ENCODE measurements around the gene FAM50B.

FAM50B gene

DNA sequence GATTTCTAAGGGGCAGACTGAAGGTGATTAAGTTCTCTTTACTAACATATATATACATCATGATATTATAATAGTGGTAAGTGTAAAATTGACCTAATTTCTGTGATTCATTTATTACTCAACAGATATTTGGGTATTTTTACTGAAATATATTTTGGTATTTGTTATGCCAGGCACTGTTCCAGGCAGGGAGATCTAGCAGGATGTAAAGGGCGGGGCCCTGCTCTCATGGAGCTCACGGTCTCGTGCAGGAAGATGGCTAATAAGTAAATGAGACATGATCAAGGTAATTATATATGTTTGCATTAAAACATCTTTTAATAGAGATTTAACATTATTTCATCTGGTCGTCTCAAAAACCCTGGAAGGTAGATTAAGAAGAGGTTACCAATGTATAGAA is 27.7 kb downstream of the FAM50B start:
- H3K4me3 ChIP-seq (ENCODE audit: low read depth, low read length) = no peak overlapping the region
- no peak for DNase-seq (ENCODE audit: low read depth)
- TF ChIP-seq, protein P1, sequence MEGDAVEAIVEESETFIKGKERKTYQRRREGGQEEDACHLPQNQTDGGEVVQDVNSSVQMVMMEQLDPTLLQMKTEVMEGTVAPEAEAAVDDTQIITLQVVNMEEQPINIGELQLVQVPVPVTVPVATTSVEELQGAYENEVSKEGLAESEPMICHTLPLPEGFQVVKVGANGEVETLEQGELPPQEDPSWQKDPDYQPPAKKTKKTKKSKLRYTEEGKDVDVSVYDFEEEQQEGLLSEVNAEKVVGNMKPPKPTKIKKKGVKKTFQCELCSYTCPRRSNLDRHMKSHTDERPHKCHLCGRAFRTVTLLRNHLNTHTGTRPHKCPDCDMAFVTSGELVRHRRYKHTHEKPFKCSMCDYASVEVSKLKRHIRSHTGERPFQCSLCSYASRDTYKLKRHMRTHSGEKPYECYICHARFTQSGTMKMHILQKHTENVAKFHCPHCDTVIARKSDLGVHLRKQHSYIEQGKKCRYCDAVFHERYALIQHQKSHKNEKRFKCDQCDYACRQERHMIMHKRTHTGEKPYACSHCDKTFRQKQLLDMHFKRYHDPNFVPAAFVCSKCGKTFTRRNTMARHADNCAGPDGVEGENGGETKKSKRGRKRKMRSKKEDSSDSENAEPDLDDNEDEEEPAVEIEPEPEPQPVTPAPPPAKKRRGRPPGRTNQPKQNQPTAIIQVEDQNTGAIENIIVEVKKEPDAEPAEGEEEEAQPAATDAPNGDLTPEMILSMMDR (IDR thresholded peaks at IDR 0.05; ENCODE audit: low read depth, low read length, missing control alignments) = no peak

DNA sequence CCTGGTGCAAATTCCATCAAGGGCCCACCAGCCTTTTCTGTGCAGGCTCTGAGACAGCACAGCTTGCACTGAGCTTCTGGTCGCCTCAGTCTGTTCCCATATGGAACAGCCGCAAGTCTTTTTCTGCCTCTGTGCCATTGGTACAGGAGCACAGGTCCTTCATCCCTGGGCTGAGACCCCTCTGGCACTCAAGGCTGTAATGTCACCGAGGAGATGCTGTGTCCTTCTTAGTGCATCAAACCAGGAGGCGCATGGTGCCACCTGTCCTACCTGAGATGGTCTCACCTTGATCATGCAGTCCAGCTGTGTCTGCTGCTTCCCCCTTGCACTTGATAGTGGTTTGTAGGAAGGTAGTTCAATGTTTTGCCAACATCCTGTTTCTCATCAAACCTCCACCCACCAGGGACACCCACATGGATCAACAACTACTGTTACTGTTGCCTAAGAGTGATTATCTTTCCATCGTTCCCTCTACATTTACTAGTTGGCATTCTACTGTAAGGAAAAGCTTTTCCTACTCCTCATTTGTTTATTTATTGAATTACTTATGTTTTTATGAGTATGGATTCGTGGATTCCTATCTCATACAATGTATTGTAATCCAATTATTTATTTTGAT is 29.0 kb downstream of the FAM50B start:
- no peak for DNase-seq (ENCODE audit: low read depth)
- no peak overlapping the region for H3K4me3 ChIP-seq (ENCODE audit: low read depth, low read length)
- TF ChIP-seq, protein P1 (IDR thresholded peaks at IDR 0.05; ENCODE audit: low read depth, low read length, missing control alignments) = no peak

DNA sequence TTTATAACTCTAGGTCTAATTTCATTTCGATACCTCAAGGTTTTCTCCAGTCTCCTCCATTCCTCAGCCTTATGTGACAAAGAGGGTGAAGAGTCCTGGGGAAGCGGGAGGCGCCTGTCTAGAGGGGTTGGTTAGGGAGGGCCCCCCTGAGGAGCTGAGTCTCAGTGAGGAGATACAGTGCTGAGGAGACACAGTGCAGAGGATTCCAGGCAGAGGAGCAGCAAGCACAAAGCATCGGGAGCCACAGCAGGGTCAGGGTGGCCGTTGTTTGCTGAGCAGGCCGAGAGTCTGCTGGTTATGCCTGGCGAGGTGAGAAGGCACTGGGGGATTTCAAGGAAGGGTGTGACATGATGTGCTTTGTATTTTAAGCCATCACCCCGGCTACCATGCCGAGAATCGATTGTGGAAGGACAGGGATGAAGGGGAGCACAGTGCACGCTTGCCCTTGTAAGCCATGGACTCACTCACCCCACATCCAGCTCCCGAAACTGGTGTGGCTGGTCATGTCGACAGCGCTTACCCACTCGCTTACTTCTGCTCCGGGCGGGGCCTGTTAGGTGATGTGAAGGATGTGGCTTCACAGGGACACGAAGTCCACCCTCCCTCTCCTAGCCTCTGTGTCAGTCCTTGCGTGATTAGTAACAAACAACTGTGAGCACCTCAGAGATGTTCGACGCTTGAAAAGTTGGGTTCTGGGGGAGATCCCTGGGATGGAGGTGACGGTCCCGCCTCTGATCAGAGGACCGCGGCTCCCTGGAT is 30.2 kb downstream of the FAM50B start:
- no peak for DNase-seq (ENCODE audit: low read depth)
- TF ChIP-seq, protein P1 (IDR thresholded peaks at IDR 0.05; ENCODE audit: low read depth, low read length, missing control alignments) = no peak

DNA sequence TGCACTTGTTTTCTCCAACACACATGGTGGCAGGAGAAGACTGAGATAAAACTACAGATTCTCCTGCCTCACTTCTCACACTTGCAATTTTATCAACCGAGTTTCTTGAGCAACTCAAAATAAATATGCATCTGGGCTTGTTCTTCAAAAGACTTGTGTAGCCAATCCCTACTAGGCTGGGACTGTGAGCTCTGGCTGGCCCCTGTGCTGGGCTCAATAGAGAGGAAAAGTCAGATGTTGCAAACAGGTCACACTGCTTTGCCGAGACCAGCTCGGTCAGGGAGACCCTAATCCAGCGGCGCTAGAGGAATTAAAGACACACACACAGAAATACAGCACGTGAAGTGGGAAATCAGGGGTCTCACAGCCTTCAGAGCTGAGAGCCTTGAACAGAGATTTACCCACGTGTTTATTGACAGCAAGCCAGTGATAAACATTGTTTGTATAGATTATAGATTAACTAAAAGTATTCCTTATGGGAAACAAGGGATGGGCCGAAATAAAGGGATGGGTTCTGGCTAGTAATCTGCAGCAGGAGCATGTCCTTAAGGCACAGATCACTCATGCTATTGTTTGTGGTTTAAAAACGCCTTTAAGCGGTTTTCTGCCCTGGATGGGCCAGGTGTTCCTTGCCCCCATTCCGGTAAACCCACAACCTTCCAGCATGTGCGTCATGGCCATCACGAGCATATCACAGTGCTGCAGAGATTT is 32.7 kb downstream of the FAM50B start:
- TF ChIP-seq, protein P1 (IDR thresholded peaks at IDR 0.05; ENCODE audit: low read depth, low read length, missing control alignments) = no peak
- no peak for DNase-seq (ENCODE audit: low read depth)
- H3K4me3 ChIP-seq (ENCODE audit: low read depth, low read length) = no peak overlapping the region

More for the DNA sequence above, 30.2 kb downstream of the FAM50B start:
- no peak overlapping the region for H3K4me3 ChIP-seq (ENCODE audit: low read depth, low read length)

DNA sequence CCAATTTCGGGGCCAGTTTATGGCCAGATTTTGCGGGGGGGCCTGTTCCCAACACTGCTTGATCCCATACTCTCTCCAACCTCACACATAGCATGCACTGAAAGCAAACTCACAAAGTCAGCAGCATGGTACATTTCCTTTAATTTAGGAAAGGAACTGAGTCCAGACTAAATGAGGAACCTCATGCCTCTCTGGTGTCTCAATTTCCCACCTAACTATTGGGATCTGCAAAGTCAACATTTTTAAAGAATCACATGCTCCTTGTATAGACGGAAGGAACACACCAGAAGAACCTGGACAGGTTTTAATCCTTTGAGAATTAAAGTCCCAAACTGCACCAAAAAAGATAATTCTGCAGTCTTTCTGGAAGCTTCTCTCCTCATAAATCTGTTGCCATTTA is 33.3 kb downstream of the FAM50B start:
- TF ChIP-seq, protein P1 (IDR thresholded peaks at IDR 0.05; ENCODE audit: low read depth, low read length, missing control alignments) = no peak
- DNase-seq (ENCODE audit: low read depth) = no peak
- H3K4me3 ChIP-seq (ENCODE audit: low read depth, low read length) = no peak overlapping the region

DNA sequence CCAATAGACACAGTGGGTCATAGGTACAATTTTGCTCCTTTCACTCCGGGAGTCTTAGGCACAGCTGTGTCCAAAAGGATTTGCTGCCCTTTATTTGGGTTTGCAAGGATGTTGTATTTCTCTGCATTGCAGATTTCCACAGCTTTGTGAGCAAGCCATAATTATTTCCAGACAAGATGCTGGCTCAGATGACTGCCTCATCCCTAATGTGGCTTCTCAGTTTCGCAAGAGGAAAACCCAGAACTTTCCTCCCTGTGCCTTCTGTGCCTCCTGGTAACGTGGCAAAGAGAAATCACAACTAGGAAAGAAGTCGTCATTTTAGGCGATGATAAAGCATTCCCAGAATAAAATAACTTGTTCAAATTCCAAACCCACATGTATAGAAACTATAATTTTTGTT is 33.7 kb downstream of the FAM50B start:
- H3K4me3 ChIP-seq (ENCODE audit: low read depth, low read length) = no peak overlapping the region
- TF ChIP-seq, protein P1 (IDR thresholded peaks at IDR 0.05; ENCODE audit: low read depth, low read length, missing control alignments) = no peak
- DNase-seq (ENCODE audit: low read depth) = no peak

Measured in GM12864 (cell line).